NCI-H128 (cell line): ENCODE data around the gene TTC7B.

Source experiments
- DNase-seq: peaks from one replicate; lab custom pipeline; 2025; ENCODE audit not compliant: unreplicated experiment; lab: John Stamatoyannopoulos, UW

TTC7B gene

GRCh38 chr14:90549794-90550641, 266.2 kb downstream of the TTC7B start:
- no peak for DNase-seq

- no peak for DNase-seq
Measured at GRCh38 chr14:90548455-90548854, 267.8 kb downstream of the TTC7B start.

GRCh38 chr14:90547968-90548367, 268.3 kb downstream of the TTC7B start:
- DNase-seq: no peak

GRCh38 chr14:90547250-90547649, 269.0 kb downstream of the TTC7B start:
- DNase-seq: no peak

GRCh38 chr14:90546767-90547166, 269.5 kb downstream of the TTC7B start:
- no peak for DNase-seq

- DNase-seq: no peak
Measured at GRCh38 chr14:90545966-90546751, 270.1 kb downstream of the TTC7B start.

- no peak for DNase-seq
Measured at GRCh38 chr14:90545382-90545781, 270.8 kb downstream of the TTC7B start.

- no peak for DNase-seq
Measured at GRCh38 chr14:90544971-90545370, 271.3 kb downstream of the TTC7B start.

- no peak for DNase-seq
Measured at GRCh38 chr14:90544566-90544965, 271.7 kb downstream of the TTC7B start.

- no peak for DNase-seq
Measured at GRCh38 chr14:90543876-90544275, 272.4 kb downstream of the TTC7B start.

- no peak for DNase-seq
Measured at GRCh38 chr14:90541076-90541634, 275.1 kb downstream of the TTC7B start.

GRCh38 chr14:90540437-90540836, 275.8 kb downstream of the TTC7B start:
- no peak for DNase-seq

- no peak for DNase-seq
Measured at GRCh38 chr14:90539996-90540395, 276.2 kb downstream of the TTC7B start.

- no peak for DNase-seq
Measured at GRCh38 chr14:90539496-90539775, 276.8 kb downstream of the TTC7B start.

- DNase-seq: no peak
Measured at GRCh38 chr14:90538716-90539495, 277.3 kb downstream of the TTC7B start.

- DNase-seq: no peak
Measured at GRCh38 chr14:90538095-90538494, 278.1 kb downstream of the TTC7B start.

- no peak for DNase-seq
Measured at GRCh38 chr14:90536511-90537191, 279.6 kb downstream of the TTC7B start.

- no peak for DNase-seq
Measured at GRCh38 chr14:90536092-90536491, 280.1 kb downstream of the TTC7B start.

- no peak for DNase-seq
Measured at GRCh38 chr14:90535556-90536090, 280.6 kb downstream of the TTC7B start.

GRCh38 chr14:90534838-90535555, 281.2 kb downstream of the TTC7B start:
- no peak for DNase-seq
